ENCODE measurements around the gene LINC01488. TPM values are rescaled to one million over a fixed set of nuclear protein-coding genes. Genes with fewer than 3 reads are reported as not detected.

LINC01488 gene
- total and polyA plus RNA-seq, 2 experiments from 2014 or later, result not detected

DNA sequence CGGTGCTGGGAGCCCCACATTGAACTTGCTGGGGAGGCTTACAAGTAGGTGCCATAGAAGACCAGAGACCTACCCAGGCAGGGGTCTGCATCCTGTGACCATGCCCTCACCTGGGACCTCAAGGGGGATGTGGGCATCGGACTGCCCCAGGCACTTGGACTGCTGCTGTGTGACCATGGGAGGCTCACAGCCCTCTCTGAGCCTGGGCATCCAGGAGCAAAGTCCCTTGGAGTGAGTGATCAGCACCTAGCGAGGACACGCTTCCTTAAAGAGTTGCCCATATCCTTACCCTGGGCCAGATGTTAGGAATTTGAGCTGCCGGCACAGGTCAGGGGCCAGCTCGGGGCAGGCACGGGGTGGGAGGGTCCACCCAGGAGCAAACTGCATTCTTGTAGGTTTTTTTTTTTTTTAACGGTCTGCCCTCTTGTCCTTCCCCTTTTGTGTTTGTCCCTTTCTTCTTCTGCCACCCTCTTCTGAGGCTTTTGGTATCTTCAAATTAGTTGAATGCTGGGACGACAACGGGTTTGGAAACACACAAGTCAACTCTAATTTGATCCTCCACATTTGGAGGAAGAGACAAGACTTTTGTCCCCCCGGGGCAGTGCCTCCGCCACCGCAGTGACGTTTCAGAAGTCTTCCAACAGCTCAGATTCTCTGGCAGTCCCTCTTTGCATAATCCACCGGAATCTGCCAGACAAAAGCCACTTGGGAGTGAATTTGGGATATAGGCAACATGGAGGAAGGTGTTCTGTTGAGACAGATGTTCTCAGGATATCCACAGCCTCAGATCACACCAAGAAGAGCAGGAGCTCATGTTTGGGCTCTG, 46.1 kb upstream of the LINC01488 start:
- Mint-ChIP-seq H3K36me3 (ENCODE audit: low read depth) (no peaks in the 10 kb centered on the region; the same call in 2 of the 3 replicates), H3K4me1 (peaks cover 46% of the 10 kb centered on the region), H3K4me3 (no peak overlapping the region), H3K27me3 (ENCODE audit: insufficient read depth, low read depth, poor library complexity) (peaks cover 35% of the 10 kb centered on the region), H3K27ac (no peak overlapping the region), H3K9me3 (peaks cover 3% of the 10 kb centered on the region)
- Histone ChIP-seq H3K4me1 (ENCODE audit: insufficient read depth) (peaks cover 21% of the 10 kb centered on the region), H4K20me1 (replicated peaks; ENCODE audit: insufficient read depth) (no peaks in the 10 kb centered on the region), H3K9me2 (ENCODE audit: insufficient read depth) (peaks cover 11% of the 10 kb centered on the region), H3K79me2 (replicated peaks; ENCODE audit: insufficient read depth) (no peaks in the 10 kb centered on the region), H3K4me3 (no peak overlapping the region), H2AFZ (0 out of 2 replicates have a peak overlapping the region, but pooled peaks have one; percentile 47), H3K36me3 (ENCODE audit: insufficient read depth) (no peaks in the 10 kb centered on the region), H3K4me2 (peak overlapping the region; percentile 57), H3K27ac (ENCODE audit: low read depth) (peak overlapping the region; percentile 87), H3K27me3 (ENCODE audit: insufficient read depth) (no peaks in the 10 kb centered on the region), H3F3A (replicated peaks; ENCODE audit: low read depth) (0 out of 2 replicates have a peak, but pooled peaks cover 2% of the 10 kb centered on the region)
- DNase-seq (ENCODE audit: low spot score) (no peak), ATAC-seq (no peak)
- TF ChIP-seq, protein P1, sequence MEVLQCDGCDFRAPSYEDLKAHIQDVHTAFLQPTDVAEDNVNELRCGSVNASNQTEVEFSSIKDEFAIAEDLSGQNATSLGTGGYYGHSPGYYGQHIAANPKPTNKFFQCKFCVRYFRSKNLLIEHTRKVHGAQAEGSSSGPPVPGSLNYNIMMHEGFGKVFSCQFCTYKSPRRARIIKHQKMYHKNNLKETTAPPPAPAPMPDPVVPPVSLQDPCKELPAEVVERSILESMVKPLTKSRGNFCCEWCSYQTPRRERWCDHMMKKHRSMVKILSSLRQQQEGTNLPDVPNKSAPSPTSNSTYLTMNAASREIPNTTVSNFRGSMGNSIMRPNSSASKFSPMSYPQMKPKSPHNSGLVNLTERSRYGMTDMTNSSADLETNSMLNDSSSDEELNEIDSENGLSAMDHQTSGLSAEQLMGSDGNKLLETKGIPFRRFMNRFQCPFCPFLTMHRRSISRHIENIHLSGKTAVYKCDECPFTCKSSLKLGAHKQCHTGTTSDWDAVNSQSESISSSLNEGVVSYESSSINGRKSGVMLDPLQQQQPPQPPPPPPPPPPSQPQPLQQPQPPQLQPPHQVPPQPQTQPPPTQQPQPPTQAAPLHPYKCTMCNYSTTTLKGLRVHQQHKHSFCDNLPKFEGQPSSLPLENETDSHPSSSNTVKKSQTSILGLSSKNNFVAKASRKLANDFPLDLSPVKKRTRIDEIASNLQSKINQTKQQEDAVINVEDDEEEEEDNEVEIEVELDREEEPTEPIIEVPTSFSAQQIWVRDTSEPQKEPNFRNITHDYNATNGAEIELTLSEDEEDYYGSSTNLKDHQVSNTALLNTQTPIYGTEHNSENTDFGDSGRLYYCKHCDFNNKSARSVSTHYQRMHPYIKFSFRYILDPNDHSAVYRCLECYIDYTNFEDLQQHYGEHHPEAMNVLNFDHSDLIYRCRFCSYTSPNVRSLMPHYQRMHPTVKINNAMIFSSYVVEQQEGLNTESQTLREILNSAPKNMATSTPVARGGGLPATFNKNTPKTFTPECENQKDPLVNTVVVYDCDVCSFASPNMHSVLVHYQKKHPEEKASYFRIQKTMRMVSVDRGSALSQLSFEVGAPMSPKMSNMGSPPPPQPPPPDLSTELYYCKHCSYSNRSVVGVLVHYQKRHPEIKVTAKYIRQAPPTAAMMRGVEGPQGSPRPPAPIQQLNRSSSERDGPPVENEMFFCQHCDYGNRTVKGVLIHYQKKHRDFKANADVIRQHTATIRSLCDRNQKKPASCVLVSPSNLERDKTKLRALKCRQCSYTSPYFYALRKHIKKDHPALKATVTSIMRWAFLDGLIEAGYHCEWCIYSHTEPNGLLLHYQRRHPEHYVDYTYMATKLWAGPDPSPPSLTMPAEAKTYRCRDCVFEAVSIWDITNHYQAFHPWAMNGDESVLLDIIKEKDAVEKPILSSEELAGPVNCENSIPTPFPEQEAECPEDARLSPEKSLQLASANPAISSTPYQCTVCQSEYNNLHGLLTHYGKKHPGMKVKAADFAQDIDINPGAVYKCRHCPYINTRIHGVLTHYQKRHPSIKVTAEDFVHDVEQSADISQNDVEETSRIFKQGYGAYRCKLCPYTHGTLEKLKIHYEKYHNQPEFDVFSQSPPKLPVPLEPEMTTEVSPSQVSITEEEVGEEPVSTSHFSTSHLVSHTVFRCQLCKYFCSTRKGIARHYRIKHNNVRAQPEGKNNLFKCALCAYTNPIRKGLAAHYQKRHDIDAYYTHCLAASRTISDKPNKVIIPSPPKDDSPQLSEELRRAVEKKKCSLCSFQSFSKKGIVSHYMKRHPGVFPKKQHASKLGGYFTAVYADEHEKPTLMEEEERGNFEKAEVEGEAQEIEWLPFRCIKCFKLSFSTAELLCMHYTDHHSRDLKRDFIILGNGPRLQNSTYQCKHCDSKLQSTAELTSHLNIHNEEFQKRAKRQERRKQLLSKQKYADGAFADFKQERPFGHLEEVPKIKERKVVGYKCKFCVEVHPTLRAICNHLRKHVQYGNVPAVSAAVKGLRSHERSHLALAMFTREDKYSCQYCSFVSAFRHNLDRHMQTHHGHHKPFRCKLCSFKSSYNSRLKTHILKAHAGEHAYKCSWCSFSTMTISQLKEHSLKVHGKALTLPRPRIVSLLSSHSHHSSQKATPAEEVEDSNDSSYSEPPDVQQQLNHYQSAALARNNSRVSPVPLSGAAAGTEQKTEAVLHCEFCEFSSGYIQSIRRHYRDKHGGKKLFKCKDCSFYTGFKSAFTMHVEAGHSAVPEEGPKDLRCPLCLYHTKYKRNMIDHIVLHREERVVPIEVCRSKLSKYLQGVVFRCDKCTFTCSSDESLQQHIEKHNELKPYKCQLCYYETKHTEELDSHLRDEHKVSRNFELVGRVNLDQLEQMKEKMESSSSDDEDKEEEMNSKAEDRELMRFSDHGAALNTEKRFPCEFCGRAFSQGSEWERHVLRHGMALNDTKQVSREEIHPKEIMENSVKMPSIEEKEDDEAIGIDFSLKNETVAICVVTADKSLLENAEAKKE (CRISPR knock-in tag; IDR thresholded peaks at IDR 0.05), result no peak
- TF ChIP-seq EZH2 (IDR thresholded peaks at IDR 0.05; ENCODE audit: low read depth, unreplicated experiment), result no peak
- TF ChIP-seq, protein P2, sequence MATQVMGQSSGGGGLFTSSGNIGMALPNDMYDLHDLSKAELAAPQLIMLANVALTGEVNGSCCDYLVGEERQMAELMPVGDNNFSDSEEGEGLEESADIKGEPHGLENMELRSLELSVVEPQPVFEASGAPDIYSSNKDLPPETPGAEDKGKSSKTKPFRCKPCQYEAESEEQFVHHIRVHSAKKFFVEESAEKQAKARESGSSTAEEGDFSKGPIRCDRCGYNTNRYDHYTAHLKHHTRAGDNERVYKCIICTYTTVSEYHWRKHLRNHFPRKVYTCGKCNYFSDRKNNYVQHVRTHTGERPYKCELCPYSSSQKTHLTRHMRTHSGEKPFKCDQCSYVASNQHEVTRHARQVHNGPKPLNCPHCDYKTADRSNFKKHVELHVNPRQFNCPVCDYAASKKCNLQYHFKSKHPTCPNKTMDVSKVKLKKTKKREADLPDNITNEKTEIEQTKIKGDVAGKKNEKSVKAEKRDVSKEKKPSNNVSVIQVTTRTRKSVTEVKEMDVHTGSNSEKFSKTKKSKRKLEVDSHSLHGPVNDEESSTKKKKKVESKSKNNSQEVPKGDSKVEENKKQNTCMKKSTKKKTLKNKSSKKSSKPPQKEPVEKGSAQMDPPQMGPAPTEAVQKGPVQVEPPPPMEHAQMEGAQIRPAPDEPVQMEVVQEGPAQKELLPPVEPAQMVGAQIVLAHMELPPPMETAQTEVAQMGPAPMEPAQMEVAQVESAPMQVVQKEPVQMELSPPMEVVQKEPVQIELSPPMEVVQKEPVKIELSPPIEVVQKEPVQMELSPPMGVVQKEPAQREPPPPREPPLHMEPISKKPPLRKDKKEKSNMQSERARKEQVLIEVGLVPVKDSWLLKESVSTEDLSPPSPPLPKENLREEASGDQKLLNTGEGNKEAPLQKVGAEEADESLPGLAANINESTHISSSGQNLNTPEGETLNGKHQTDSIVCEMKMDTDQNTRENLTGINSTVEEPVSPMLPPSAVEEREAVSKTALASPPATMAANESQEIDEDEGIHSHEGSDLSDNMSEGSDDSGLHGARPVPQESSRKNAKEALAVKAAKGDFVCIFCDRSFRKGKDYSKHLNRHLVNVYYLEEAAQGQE (IDR thresholded peaks at IDR 0.05; ENCODE audit: unreplicated experiment), result no peak
- no peak for TF ChIP-seq STAT1 (IDR thresholded peaks at IDR 0.05; ENCODE audit: unreplicated experiment)
- TF ChIP-seq JUNB (IDR thresholded peaks at IDR 0.05; ENCODE audit: unreplicated experiment), result no peak
